Measurements from ENCODE around the gene ADK.
A peak's percentile ranks its signal among the peaks of the same experiment; 100 is the strongest.

ADK gene

GRCh38 chr10:74150990-74151878 is at the start of gene ADK:
TSS of gene ADK (plus strand) at chr10:74151221. CDS start at chr10:74151279, 58 bp downstream.
- DNase-seq (ENCODE audit: insufficient read length, low spot score) (peak; percentile 85), FAIRE-seq (no peak)
- no peak for TF ChIP-seq CTCF (IDR thresholded peaks at IDR 0.05; ENCODE audit: insufficient read depth, missing control alignments)

- no peak for DNase-seq (ENCODE audit: insufficient read length, low spot score)
- no peak for FAIRE-seq
- TF ChIP-seq CTCF (IDR thresholded peaks at IDR 0.05; ENCODE audit: insufficient read depth, missing control alignments) = peak; percentile 39
These were observed 47.3 kb upstream of the ADK start for GRCh38 chr10:74103560-74104258.

DNA sequence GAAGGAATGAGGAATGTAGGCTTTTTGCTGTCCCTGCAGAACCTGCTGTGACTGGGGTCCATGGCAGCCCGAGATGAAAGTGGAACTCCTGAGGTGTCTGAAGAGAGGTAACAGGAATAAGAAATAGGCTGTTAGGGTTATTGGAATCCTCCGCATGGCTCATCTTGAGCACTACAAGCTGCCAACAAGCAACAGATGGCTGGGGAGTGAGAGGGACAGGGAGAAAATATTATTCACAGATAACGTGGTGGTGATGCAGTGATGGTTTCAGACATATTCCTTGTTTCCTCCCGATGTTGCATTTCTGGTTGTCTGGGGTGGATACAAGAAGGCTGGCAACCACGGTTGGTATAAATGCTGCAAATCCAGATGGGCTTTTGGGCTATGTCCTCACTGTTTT is 46.5 kb upstream of the ADK start:
- no peak for TF ChIP-seq CTCF (IDR thresholded peaks at IDR 0.05; ENCODE audit: insufficient read depth, missing control alignments)
- no peak for DNase-seq (ENCODE audit: insufficient read length, low spot score)
- no peak for FAIRE-seq

DNA sequence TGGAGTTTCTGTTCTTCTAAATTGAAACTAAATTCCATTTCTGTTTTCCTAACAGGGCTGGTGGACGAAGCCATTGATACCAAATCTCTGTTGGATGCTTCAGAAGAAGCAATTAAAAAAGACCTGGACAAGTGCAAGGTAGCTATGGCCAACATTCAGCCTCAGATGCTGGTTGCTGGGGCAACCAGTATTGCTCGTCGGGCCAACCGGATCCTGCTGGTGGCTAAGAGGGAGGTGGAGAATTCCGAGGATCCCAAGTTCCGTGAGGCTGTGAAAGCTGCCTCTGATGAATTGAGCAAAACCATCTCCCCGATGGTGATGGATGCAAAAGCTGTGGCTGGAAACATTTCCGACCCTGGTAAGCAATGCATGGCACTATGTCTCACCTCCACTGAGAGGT is 46.0 kb upstream of the ADK start:
- FAIRE-seq (no peak), DNase-seq (ENCODE audit: insufficient read length, low spot score) (no peak)
- no peak for TF ChIP-seq CTCF (IDR thresholded peaks at IDR 0.05; ENCODE audit: insufficient read depth, missing control alignments)

DNA sequence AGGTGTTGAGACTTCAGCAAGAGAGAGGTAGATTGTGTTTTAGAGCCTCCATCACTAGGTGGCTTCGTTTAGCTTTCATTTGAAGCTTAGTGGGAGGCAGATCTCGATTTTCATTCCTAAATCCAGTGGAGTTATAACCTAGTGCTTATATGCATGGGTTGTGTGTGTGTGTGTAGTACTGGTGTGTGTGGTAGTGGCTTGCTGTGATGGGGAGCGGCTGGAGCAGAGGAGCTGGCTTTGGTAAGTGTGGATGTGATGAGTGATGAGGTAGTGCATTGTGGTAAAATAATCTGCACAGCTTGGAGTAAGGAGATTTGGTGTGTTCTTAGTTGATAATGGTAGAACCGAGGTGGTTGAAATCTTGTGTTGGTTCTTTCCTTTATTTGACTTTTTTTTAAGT is 43.6 kb upstream of the ADK start:
- FAIRE-seq (no peak), DNase-seq (ENCODE audit: insufficient read length, low spot score) (no peak)
- no peak for TF ChIP-seq CTCF (IDR thresholded peaks at IDR 0.05; ENCODE audit: insufficient read depth, missing control alignments)

GRCh38 chr10:74109452-74109851 is 41.6 kb upstream of the ADK start:
- TF ChIP-seq CTCF (IDR thresholded peaks at IDR 0.05; ENCODE audit: insufficient read depth, missing control alignments) = no peak
- DNase-seq (ENCODE audit: insufficient read length, low spot score) = no peak
- FAIRE-seq = no peak

DNA sequence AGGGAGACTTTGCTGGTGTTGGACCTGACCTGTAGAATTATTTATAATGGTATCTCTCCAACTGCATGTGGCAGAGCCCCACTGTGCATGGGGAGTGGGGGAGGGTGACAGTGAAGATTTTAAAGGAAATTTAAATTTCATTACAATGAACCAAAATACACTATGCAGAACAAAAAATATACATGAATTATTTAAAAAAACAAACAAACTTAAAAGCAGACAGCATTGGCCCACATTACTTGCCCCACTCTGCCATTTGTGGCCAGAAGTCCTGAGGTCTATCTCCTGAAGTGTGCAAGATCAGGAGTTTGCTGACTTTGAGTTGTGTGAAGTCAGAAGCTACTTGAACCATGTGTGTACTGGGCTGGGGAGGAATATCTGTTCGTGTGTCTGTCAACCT is 40.9 kb upstream of the ADK start:
- FAIRE-seq (no peak), DNase-seq (ENCODE audit: insufficient read length, low spot score) (no peak)
- TF ChIP-seq CTCF (IDR thresholded peaks at IDR 0.05; ENCODE audit: insufficient read depth, missing control alignments) = no peak
